ENCODE measurements around the gene PATJ.
"Not testable (repeated sequence)": the region's sequence is repeated elsewhere in the genome, so short reads cannot be mapped to it uniquely, and the experiment has no call there.

The PATJ gene

DNA sequence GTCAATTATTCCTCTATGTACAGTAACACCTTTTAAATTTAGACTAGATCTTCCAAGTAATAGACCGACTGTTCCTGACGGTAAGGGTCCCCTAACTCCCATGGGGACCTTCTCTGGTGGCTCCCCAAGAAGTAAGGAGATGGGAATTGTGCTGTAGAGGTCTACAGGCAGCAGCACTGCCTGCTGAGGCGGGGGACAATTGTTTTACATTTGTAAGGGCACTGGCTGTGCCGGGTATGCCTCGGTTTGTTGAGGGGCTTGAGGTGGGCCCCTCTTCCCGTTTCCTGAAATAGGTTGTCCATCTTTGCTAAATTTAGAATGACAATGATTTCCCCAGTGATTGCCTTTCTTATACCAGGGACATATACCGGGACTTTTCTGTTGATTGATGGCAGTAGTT lies 439.3 kb downstream of the PATJ start:
- no peak for DNase-seq

DNA sequence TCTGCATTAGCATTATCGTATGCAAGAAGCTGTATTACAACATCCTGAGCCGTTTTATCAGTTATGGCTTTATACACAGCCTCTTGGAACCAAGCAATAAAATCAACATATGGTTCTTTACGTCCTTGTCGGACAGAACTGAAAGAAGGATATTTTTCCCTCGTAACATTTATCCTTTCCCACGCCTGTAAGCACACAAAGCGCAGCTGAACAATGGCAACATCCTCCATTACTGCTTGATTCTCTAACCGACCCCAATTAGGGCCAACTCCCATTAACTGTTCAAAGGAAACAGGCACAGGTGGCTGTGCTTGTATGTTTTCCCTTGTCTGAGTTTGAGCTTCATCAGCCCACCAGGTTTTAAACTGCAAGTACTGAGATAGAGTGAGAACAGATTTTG lies 439.9 kb downstream of the PATJ start:
- not testable (repeated sequence) for DNase-seq

DNA sequence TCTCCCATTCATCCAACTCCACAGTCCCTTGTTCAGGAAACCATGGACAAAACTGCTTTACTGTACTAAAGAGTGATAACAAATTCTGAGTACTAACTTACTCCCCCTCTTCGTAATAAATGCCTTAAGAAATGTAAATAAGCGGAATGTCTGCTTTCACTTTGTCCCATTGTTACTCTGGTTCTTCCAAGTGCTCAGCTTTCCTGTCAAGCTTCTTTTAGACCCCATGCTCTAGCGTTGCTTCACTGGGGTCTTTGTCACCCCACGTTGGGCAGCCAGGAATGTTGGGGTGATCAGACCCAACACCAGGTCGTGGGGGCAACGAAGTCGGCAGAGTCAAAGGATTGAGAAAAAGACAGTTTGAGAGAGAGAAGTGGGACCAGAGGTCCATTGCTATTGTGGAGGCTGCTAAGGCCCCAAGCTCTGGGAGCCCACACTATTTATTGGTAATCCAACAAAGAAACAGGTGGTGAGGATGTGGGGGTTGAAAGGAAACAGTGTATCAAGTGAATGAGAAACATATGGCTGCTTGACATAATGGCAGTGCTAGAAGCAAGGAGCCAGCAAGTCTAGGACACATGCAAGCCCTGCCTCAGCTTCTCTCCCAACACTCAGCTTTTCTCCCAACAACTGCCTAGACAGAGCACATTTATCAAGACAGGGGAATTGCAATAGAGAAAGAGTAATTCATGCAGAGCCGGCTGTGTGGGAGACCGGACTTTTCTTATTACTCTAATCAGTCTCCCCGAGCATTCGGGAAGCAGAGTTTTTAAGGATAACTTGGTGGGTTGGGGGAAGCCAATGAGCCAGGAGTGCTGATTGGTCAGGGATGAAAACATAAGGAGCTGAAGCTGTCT lies 441.1 kb downstream of the PATJ start:
- not testable (repeated sequence) for DNase-seq

DNA sequence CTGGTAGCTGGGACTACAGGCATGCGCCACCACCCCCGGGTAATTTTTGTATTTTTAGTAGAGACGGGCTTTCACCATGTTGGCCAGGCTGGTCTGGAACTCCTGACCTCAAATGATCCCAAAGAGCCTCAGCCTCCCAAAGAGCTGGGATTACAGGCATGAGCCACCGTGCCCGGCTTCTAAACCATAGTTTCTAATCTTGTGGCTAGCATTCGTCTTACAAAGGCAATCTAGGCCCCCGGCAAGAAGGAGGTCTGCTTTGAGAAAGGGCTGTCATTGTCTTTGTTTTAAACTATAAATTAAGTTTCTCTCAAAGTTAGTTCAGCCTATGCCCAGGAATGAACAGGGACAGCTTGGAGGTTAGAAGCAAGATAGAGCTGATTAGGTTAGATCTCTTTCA lies 442.1 kb downstream of the PATJ start:
- no peak for DNase-seq

DNA sequence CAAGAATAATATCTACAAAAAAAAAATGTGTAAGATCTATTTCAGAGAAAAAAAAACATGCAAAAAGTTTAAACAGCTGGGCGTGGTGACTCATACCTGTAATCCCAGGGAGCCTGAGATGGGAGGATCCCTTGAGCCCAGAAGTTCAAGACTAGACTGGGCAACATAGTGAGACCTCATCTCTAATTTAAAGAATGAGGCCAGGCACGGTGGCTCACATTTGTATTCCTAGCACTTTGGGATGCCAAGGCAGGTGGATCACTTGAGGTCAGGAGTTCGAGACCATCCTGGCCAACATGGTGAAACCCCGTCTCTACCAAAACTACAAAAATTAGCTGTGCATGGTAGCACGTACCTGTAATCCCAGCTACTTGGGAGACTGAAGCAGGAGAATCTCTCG lies 443.0 kb downstream of the PATJ start:
- not testable (repeated sequence) for DNase-seq

DNA sequence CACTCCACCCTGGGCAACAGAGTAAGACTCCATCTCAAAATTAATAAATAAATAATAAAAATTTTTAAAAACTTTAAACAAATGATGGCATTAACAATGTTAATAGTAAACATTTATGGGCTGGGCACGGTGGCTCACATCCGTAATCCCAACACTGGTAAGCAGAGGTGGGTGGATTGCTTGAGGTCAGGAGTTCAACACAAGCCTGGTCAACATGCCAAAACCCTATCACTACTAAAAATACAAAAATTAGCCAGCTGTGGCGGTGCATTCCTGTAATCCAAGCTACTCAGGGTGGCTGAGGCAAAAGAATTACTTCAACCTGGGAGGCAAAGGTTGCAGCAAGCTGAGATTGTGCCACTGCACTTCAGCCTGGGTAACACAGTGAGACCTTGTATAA lies 443.4 kb downstream of the PATJ start:
- no peak for DNase-seq

DNA sequence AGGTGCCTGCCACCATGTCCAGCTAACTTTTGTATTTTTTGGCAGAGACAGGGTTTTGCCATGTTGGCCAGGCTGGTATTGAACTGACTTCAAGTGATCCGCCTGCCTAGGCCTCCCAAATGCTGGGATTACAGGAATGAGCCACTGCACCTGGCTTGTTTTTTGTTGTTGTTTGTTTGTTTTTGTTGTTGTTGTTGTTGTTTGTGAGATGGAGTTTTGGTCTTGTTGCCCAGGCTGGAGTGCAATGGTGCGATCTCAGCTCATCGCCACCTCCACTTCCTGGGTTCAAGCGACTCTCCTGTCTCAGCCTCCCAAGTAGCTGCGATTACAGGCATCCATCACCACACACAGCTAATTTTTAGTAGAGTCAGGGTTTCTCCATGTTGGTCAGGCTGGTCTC lies 445.3 kb downstream of the PATJ start:
- no peak for DNase-seq

DNA sequence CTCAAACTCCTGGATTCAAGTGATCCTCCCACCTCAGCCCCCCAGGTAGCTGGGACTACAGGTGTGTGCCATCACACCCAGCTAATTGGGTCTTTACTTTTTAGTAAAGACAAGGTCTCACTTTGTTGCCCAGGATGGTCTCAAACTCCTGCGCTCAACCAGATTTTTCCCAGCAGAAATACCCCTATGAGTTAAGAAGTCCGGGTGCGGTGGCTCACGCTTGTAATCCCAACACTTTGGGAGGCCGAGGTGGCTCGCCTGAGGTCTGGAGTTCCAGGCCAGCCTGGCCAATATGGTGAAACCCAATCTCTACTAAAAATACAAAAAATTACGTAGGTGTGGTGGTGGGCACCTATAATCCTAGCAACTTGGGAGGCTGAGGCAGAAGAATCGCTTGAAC lies 445.8 kb downstream of the PATJ start:
- DNase-seq, result no peak

DNA sequence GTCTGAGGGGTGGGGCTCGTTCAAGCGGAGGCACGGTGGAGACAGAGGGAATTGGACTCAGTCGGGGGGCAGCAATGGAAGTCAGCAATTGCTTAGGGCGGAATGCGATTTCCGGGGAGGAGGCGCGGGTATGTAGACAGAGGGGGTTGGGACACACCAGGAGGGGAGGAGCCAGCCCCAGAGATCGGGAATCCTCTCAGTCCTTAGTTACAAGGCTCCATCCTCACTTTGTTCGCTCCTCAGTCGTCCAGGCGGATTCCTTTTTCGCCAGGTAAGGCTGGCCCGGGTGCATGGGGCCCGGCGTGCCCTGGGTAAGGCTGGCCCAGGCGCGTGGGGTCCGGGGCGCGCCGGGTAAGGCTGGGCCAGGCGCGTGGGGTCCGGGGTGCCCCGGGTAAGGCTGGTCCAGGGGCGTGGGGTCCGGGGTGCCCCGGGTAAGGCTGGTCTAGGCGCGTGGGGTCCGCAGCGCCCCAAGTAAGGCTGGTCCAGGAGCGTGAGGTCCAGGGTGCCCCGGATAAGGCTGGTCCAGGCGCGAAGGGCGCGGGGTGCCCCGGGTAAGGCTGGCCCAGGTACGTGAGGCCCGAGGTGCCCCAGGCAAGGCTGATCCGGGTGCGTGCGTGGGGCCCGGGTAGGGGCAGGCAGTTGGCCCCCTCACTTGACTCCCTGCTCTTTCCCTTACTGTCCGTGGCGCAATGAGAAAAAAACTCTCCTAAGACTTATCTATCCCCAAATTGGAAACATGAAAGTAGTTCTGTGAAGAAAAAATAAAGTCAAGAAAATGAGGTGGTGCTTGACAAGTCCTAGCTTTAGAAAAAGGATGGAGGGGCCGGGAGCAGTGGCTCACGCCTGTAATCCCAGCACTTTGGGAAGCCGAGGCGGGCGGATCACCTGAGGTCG lies 452.6 kb downstream of the PATJ start, which contains the start of gene L1TD1:
Gene L1TD1 (plus strand): TSS at position 199 of the 894 bp plus-strand sequence. CDS start 11,780 bp downstream, outside the sequence.
- no peak for DNase-seq

DNA sequence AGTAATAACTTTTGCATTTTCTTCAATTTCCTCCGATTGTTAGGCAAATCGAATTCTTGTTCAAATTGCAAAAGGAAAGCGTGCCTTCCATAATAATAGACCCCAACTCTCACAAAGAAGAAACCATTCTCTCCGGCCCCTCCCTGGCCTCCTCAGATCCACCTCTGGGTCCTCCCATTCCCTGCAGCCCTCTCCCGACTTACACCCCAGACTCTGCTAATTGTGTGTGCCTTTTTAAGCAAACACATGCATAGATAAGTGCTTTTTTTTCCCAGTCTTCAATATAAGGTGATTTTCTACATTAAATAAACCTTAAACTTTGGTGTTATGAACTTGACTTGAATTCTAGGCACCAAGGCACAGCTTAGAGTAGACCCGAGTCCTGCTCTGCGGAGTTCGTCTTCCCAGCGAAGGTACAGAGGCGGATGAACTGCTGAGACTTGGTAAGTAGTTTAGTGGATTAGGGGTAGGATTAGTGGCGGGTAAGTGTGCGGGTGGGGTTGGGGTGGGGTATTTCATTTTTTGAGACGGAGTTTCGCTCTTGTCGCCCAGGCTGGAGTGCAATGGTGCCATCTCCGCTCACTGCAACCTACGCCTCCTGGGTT lies 453.9 kb downstream of the PATJ start:
- no peak for DNase-seq

DNA sequence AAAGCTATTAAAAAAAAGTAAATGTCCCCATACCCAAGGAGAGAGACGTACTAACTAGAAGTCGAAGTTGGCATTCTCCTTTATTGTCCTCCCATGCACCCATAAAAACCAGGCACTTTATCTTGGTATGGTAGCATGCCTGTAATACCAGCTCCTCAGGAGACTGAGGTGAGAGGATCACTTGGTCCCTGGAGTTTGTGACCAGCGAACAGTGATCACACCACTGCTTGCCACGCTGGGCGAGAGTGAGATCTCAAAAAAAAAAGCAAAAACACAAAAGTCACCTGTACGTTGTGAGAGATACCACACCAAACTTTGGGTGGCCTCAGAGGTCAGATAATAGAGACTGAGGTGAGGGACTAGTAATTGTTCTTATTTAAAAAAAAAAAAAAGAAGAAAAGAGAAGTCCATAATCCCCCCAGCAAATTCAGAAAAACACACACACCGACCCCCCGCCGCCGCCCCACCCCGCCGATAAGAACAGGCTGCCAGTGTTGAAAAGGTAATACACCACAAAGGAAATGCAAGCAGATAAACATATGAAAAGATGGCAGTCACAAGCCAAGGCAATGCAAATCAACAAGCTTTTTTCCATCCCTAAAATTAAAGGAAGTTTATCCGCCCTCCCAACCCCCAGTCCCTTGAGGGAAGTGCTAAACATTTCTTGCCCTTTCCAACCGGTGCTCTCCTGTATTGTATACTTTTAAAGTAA lies 455.9 kb downstream of the PATJ start:
- DNase-seq, result no peak

DNA sequence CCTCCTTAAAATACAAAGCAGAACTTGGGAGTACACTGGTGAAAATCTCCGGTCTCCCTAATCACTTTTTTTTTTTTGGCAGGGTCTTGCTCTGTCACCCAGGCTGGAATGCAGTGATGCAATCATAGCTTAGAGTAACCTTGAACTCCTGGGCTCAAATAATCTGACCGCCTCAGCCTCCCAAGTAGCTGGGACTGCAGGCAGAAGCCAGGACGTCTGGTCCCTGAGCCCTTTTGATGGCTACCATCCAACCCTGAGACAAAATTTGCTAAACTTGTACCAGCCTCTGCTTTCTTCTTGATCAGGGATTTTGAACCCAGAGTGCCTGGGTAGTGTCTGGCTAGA lies 456.5 kb downstream of the PATJ start:
- no peak for DNase-seq

DNA sequence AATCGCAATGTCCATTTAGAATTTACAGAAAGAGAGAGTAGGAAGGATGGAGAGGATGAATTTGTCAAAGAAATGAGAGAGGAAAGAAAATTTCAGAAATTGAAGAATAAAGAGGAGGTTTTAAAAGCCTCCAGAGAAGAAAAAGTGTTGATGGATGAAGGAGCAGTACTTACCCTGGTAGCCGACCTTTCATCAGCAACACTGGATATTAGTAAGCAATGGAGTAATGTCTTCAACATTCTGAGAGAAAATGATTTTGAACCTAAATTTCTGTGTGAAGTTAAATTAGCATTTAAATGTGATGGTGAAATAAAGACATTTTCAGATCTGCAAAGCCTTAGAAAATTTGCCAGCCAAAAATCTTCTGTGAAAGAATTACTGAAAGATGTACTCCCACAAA lies 464.9 kb downstream of the PATJ start:
- DNase-seq, result no peak

DNA sequence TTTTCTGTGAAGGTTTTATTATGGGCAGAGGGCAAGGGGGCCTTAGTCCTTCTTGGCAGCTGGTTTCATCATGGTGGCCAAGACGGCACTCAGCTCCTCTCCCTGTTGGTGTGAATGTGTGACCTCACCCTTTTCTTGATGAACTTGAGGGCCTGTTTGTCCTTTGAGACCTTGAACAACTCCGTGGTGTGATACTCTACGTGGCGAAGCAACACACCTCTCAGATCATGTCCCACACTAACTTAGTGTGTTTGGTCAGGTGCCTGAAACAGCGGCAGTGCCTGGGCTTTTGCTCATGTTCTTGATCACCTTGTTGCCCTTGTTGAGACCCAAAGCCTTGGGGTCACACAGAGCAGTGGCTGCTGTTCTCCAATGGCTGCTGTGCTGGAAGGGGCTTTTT lies 465.8 kb downstream of the PATJ start:
- DNase-seq, result no peak

DNA sequence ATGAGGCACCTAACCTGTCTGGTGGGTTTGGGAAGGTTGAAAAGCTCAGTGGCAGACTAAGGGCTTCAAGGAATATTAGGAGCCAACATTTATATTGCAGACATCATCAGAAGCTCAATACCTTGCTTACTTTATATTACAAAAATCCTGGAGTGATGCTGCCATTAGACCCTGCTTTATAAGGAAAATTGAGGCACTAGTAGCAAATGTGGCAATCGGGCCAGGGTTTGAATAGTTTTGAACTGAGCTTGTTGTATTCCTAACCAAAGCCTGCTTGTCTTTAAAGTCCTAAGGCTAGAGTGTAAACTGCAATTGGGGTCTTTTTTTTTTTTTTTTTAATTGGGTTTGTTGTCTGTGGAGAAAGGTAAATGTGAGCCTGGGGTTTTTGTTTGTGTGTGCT lies 466.7 kb downstream of the PATJ start:
- no peak for DNase-seq

DNA sequence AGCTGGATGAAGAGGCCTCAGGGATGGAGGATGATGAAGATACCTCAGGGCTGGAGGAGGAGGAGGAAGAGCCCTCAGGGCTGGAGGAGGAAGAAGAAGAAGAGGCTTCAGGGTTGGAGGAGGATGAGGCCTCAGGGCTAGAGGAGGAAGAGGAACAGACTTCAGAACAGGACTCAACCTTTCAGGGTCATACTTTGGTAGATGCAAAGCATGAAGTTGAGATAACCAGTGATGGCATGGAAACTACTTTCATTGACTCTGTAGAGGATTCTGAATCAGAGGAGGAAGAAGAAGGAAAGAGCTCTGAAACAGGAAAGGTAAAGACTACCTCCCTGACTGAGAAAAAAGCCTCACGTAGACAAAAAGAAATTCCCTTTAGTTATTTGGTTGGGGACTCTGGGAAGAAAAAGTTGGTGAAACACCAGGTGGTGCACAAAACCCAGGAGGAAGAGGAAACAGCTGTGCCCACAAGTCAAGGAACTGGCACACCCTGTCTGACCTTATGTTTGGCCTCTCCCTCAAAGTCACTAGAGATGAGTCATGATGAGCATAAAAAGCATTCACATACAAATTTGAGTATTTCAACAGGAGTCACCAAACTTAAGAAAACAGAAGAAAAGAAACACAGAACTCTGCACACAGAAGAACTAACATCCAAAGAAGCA lies 467.8 kb downstream of the PATJ start:
- DNase-seq, result no peak

DNA sequence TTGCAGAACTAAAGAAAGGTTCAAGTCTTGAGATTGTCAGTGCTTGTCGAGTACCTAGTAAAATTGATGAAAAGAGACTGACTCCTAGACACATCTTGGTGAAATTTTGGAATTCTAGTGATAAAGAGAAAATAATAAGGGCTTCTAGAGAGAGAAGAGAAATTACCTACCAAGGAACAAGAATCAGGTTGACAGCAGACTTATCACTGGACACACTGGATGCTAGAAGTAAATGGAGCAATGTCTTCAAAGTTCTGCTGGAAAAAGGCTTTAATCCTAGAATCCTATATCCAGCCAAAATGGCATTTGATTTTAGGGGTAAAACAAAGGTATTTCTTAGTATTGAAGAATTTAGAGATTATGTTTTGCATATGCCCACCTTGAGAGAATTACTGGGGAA lies 468.7 kb downstream of the PATJ start:
- DNase-seq, result no peak

DNA sequence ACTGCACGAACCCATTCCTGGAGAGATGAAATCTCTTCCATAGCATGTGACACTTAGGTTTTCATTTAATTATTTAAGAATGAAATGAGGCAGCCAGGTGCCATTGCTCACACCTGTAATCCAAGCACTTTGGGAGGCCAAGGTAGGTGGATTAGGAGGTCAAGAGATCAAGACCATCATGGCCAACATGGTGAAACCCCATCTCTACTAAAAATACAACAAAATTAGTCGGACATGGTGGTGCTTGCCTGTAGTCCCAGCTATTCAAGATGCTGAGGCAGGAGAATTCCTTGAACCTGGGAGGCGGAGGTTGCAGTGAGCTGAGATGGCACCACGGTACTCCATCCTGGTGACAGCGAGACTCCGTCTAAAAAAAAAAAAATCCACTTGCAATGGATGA lies 470.1 kb downstream of the PATJ start:
- DNase-seq, result no peak

DNA sequence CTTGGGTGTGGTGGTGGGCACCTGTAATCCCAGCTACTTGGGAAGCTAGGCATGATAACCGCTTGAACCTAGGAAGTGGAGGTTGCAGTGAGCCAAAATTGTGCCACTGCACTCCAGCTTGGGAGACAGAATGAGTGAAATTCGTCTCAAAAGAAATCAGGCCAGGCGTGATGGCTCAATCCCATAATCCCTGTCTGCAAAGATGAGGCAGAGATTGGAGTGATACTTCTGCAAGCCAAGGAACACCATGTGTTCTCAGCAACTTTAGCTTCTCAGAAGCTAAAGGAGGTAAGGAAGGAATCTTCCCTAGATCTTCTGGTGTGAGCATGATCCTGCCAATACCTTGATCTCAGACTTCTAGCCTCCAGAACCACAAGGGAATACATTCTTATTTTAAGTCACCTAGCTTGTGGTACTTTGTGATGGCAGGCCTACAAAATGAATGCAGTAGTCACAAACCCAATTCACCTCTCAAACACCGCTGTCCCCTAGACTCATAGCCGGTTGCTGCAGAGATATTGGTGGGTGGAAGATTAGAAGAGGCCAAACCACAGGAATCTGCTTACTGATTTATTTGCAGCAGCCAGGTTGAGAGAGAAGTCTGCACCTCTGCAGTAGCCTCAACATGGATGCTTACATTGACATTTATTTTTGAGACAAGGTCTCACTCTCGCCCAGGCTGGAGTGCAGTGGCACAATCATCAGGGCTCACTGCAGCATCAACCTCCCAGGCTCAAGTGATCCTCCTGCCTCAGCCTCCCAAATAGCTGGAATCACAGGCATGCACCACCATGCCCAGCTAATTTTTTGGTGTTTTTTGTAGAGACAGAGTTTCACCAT lies 471.0 kb downstream of the PATJ start:
- no peak for DNase-seq

DNA sequence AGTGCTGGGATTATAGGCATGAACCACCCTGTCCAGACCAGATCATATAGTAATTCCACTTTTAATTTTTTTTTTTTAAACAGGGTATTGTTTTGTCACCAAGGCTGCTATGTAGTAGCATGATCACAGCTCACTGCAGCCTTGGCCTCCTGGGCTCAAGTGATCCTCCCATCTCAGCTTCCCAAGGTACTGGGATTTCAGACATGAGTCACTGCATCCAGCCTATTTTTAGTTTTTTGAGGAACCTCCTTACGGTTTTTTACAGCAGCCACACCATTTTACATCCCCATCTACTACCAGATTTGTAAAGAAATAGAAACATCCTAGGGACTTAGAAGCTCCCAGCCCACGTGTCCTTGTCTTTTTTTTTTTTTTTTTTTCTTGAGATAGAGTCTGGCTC lies 476.3 kb downstream of the PATJ start:
- DNase-seq, result no peak

DNA sequence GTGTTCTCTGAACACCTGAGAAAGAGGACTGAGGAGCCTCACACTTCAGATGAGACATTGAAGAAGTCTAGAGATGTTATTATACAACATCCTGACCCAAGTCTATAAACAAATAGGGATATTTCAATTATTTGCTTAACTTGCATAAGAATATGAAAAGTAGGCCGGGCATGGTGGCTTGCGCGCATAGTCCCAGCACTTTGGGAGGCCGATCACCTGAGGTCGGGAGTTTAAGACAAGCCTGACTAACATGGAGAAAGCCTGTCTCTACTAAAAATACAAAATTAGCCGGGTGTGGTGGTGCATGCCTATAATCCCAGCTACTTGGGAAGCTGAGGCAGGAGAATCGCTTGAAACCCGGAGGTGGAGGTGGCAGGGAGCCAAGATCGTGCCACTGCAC lies 478.2 kb downstream of the PATJ start:
- DNase-seq, result not testable (repeated sequence)
